NCI-H1417 (cell line): Measurements from ENCODE around the gene FOXK2.

Source experiments
- DNase-seq, 3 experiments: peaks; one replicate each; lab custom pipeline; 2025; lab: John Stamatoyannopoulos, UW

Gene FOXK2

DNA sequence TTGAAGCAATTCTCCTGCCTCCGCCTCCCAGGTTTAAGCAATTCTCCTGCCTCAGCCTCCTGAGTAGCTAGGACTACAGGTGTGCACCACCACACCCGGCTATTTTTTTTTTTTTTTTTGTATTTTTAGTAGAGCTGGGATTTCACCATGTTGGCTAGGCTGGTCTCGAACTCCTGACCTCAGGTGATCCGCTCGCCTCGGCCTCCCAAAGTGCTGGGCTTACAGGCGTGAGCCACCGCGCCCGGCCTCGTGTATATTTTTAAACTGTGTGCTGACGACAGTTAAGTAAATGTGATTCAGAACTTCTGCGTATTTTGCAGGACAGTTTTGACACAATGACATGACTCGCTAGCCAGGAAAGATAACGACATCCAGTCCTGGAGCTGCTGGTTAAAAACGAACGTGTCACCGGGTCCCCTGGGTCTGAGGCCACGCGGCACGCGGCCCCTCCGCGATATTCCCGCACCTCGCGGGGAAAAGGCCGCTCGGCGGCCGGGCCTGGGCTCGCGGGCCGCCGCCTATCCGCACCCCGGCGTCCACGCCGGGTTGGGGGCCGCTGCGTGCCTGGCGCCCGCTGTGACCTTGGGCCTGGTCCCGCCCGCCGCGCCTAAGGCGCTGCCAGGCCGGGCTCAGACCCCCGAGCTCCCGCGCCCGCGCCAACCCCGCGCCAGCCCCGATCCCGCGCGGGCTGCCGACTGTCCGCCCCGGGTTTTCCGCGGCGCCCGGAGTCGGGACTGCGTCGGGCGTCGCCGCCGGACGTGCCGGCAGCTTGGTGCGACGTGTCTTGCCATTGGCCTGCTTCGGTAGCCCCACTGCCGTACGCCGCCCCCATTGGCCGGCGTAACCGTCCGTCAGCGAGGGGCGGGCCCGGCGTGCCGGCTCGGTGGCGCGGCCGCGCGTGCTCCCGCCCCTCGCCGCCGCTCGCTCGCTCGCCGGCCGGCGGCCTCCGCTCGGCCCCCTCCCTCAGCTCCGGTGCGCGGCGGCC, at the start of gene FOXK2:
TSS of gene FOXK2 (plus strand) at position 907 of the 985 bp plus-strand sequence. CDS start 157 bp downstream, outside the sequence.
- peak; percentile 94 to 96 (median 95) for DNase-seq

DNA sequence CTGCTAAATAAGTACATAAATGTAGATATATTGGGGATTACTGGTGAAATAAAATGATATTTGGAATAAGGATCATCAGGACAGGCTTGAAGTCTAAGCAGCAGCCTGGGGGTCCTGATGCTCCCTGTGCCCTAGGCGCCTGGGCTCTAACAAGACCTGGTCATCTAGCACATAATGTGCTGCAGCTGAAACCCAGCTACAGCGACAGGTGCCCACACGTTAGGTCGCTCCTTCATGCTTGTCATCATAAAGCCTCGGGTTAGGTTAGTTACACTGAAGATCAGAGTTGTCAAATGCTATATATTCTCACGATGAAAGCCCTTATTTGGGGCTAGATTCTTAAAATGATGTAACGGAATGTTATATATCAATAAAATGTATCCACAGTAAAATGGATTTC, 49.5 kb upstream of the FOXK2 start:
- no peak for DNase-seq

DNA sequence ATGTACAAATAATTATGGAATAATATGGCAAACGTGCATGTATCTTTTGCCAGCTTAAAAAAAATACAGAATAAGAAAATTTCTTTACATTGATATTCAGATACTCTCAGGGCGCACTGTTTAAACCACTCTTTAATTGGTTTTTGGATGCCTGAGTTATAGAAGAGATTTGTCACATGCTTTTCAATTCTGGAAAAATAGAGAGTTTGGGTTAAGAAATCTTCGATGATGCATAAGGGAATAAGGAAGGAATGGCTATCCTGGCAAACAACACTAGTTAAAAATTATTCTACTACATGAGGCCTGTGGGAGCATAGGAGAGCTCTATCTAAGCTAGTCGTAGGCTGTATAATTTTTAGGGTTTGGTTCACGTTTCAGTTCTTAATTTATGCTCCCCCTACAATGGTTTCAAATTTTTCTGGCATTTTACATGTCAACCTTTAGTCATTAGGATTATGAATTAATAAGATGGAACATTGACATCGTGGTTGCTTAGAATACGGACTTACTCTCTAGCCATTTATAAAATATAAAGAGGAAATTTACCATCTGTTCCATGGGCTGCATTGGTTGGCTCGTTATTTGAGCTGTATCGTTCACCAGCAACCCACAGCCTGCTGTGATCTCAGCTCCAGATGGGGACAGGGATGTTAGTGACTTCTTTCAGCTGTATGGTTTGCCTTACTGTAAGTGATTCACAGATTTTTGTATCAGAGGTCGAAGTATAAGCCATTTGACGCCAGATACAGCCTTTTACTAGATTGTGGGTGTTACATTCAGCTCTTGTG, 45.1 kb upstream of the FOXK2 start:
- no peak for DNase-seq

DNA sequence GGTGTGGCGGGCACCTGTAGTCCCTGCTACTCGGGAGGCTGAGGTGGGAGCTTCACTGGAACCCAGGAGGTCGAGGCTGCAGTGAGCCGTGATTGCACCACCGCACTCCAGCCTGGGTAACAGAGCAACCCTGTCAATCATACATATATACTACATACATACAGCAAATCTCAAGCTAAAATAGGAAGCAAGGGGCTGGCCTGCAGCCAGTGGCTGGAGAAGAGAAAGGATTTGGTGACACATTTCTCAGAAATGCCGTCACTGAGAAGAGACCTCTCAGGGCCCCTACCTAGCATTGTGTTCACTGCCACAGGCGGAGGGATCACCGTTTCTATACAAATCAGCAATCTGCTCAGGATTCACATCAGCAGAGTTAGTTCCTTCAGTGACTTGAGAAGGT, 44.1 kb upstream of the FOXK2 start:
- no peak for DNase-seq

DNA sequence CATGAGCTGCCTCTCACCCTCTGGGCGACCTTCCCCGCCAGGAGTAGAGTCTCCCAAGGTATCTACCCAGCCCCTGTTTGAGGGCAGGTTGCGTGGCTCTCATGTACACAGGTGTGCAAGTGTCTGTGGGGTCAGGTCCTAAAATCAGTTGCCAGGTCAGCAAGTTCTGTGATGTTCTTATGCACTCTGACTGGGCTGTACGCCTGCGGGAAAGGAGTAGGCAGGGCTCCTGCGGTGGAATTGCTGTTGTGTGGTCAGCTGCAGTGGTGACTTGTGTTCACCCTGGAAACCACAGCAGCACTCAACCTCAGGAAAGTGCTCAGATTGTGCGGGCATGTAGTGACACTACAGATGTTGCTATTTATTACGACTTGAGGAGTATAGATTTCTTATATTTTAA, 41.6 kb upstream of the FOXK2 start:
- DNase-seq, result no peak

DNA sequence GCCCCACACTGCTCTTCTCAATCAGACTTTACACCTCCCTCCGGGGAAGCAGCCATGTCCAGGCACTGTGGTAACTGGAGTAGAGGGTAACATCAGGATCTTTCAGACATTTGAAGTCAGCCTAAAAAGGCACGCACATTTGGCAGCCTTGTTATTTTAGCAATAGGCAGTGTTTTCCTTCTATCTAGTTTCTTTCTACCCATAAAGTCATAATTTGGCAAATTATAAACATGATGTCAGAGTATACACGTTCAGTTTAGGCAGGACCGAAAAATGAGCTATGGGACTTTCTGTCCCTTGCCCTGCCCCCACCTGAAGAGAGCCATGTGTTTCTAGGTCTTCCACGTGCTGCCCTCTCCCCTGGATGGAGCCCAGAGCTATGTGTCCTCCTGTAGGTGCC, 39.9 kb upstream of the FOXK2 start:
- no peak for DNase-seq

DNA sequence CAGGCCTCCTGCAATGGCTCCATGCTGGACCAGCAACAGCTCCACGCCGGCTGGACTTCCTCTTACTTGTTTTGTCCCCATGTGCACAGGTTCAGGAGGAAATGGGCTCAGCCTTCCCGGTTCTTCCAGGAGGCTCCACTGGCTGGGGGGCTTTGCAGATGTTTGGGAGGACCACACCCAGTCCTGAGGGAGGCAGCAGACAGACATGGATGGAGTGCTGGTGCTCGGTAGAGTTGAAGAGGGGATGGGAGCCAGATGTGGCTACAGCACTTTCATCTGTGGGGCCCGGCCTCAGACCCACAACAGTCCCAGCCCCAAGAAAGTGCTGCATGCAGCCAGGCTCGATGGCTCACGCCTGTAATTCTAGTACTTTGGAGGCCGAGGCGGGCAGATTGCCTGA, 39.2 kb upstream of the FOXK2 start:
- no peak for DNase-seq

DNA sequence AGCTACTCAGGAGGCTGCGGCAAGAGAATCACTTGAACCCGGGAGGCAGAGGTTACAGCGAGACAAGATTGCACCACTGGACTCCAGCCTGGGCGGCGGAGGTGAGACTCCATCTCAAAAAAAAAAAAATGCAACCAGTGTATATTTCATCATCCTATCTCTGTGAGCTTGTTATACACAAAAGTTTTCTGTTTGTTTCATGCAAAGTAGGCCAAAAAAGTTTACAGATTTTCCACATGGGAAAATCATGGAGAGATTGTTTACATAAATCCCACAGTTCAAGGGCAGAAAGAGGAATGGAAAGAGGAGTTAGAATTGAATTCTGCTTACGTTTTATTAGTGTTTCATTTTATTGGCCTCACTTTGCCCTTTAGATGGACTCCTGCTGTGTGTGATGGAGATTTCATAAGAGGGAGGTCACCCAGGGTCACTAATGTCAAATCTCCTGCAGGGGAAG, 36.3 kb upstream of the FOXK2 start:
- no peak for DNase-seq

DNA sequence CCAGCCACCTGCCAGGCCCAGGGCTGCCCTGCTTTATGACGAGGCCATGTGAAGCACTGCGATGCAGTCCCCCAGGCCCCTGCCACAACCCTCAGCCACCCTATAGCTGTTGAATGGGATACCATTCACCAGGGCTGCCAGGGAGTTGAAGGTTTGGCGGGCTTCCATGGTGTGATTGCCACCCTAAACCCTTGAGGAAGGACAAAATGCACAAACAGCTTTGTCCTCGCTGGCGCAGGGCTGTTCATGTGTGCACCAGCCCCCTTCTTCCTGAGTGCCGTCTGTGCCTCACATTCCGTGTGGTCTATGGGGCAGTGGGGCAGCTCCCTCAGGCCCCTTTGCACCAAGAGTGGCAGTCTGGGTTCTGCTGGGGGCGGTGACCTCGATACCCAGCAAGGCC, 35.7 kb upstream of the FOXK2 start:
- no peak for DNase-seq

DNA sequence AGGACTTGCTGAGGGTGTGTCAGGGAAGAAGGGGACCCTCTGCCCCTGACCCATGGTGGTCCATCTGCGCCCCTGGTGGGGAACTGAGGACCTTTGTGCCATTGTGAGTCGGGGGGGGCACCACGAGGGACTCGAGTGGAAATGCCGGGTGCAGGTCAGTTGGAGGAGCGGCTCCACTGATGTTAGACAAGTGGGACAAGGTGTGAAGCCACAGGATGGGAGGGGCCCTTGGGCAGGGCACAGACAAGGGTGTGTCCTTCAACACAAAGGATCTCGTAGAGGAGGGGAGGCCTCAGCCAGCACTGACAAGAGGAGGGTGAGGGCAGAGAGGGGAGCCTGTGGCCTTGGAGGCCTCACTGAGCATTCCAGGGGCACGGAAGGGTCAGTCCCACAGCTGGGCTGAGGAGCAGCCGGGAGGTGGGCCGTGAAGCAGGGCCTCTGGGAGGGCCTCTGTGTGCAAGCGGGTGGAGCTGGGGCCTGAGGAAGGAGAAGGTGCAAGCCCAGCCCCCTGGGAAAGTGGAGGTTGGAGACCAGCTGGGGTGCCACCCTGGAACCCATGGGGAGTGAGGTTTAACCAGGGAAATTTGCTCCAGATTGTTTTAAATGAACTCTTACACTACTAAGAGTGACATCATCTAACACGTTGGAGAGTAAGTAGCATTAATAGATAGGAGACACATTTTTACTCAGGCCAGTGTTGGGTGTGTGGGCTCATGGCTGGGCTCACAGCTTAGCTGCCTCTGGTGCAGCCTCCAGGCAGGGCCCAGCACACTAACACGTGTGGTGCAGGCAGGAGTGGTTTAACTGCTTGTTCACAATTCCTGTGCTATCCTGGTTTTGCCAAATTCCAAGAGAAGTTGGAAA, 33.1 kb upstream of the FOXK2 start:
- DNase-seq, result no peak

DNA sequence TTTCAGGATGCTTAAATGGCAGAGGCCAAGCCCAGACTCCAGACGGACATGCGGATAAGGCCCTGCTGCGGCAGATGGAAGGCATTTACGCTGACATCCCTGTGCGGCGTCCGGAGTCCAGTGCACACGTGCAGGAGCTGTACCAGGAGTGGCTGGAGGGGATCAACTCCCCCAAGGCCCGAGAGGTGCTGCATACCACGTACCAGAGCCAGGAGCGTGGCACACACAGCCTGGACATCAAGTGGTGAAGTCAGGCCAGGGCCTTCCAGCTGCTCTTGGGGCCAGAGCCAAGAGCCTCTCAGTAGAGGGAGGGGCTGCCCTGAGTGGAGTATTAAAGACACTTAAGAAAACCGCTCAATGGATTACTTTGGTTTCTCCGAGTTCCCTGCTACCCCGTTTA, 31.6 kb upstream of the FOXK2 start:
- no peak for DNase-seq

DNA sequence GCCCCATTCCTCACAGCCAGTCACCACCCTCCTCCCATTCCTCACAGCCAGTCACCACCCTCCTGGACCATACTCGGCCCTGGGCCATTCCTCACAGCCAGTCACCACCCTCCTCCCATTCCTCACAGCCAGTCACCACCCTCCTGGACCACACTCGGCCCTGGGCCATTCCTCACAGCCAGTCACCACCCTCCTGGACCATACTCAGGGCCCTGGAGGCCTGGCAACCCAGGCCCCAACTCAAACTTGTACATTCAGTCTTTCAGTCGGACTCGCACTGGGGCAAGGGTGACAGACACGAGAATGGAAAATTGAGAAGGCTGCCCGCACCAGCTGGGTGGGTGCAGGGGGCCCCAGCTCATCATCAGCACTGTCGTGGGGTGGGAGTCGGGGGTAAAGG, 30.4 kb upstream of the FOXK2 start:
- no peak for DNase-seq

DNA sequence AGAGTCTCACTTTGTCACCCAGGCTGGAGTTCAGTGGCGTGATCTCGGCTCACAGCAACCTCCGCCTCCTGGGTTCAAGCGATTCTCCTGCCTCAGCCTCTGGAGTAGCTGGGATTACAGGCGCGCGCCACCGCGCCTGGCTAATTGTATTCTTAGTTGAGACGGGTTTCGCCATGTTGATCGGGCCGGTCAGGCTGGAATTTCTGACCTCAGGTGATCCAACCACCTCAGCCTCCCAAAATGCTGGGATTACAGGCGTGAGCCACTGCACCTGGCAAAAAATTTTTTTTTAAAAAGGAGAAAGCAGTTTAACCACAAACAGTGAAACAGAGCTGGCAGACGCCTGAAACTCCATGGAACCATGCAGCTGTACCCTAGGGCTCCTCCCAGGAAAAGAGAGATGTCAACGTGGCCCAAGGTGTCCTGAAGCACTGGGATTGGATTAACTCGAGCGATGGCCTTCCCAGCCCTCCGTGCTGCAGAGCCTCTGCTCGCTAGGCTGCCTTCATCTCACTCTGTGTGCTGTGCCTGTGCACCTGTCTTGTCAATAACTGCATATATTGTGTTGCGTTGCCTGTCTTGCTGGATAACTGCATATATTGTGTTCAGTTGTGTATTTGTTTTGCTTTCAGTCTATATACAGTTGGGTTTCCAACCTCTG, 29.6 kb upstream of the FOXK2 start:
- DNase-seq, result no peak

DNA sequence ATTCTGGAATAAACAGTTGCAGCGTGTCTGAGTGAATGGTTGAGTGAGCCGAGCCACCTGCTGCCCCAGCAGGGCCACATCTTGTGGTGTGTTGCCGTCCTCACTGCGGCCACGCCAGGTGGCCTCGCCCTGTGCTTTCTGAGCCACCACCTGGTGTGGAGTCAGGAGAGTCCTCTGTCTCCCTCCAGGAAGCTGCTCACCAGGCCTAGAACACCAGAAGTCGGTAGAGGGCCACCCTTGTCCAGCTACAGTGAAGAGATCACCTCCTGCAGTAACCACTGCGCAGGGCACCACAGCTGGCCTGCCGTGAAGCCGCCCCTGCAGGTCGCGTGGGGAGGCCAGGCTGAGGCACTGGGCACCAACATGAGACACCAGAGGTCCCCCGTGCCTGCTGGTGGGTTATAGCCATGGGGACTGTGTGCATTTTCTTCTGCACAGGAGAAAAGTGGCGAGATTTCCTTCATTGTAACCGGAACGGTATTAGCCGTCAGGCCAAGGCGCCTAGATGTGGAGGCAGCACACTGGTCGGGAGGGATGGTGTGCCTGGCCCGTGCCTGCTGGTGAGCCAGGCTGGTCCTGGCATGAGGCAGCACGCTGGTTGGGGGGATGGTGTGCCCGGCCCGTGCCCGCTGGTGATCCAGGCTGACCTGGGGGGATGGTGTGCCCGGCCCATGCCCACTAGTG, 28.9 kb upstream of the FOXK2 start:
- DNase-seq, result peak; percentile 76 to 90 (median 77)

DNA sequence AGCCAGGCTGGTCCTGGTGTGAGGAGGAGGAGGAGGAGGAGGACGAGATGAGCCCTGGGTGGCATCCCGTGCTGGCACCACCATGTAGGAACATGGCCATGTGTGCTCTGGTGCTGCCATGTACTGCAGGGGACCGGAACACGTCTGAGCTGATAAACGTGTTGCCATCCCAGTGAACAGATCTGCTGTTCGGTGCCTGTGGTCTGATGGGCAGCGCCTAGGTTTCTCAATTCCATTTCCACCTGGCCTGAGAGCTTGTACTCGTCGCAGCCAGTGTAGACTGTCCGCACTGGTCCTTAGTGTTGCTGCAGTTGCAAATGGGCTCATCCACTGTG, 28.4 kb upstream of the FOXK2 start:
- DNase-seq, result no peak

DNA sequence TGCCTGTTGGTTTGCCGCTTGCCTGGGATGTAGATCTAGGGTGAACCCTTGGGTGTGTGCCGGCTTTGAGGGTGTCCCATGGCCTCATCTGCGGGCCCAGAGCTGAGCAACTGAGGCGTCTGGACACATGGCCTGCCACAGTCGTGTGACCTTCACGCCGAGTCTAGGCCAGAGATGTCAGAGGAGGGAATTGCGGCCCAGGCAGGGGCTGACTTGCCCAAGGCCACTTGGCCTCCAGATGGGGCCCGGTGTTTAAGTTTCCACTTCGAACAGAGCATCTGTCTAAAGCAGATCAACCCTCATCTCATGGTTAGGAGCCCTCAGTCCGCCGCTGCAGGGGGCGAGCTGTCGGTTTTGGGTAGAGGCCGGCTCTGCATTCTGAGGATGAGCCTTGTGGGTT, 28.0 kb upstream of the FOXK2 start:
- no peak for DNase-seq

DNA sequence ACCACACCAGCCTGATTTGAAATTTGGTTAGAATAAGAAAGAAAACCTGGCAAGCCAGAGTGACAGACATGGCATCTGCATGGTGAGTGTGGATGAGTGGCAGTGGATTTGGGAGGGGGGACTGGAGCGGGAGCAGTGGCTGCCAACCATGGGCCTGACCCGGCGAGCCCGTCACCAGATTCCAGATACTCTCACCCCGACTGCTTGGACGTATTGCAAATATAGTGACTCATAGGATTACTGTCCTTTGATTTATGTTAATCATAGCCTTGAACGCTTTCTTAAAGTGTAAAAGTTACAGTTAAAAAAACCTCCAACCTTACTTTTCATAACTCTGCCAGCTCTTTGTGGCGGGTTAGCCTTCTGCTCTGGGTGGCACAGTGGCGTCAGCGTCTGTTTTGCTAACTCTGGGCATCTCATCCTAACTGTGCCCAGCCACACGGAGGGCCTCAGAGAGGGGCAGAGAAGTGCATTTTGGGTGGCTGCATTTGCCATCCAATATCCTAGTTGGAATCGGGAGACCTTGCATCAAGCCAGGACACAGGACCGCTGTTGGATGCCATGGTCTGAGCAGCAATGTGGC, 26.8 kb upstream of the FOXK2 start:
- no peak for DNase-seq

DNA sequence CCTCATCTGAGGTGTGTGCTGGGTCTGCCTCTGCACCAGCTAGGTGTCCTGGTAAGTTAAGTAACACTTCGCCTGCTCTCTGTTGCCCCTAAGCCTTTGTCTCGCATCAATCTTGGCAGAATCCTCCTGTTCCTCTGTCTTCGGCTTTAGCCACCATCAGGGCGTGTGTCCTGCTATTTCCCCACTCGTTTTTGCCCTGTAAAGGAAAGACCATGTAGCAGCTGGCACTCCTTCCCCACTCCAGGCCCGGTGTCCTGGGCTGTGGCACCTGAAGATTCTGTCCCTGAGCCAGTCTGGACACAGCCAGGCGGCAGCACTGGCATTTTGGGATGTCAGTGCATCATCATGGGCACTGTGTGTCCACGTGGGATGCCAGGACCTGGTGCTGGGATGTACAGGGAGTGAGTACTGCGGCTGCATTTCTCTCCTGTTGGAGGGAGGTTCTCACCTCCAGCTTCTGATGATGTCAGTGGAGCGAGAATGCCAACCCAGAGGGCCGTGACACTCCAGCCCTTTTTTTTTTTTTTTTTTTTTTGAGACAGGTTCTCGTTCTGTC, 26.2 kb upstream of the FOXK2 start:
- no peak for DNase-seq

DNA sequence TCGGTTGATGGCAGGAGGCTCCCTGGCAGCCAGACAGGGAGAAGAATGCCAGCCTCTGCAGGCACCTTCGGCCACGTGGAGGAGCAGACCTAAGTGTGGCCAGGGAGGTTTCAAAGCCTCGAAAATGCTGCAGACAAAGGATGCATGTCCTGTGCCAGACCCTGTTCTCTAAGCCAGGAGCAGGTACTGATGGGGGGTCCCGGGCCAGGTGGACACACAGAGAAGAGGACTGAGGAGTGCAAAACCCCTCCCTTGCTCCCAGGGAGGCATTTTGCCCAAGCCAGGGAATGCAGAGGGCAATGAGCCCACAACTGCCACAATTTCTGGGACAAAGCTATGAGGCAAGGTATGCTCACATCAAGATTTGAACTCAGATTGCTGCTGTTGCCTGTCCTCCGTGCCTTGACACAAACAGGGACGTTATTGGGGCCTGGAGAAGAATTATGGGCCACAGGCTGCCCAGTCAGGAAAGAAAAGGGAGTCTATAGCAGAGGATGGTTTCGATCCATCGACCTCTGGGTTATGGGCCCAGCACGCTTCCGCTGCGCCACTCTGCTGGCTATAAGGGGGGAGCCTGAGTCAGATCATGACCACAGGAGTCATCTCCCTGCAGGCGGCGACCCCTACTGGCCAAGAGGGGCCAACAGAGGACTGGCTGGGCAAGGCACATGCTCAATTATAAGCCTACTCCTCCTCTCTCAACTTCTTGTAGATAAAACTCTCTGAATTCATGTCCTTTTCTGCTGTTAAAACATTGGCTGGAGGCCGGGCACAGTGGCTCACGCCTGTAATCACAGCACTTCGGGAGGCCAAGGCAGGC, 25.1 kb upstream of the FOXK2 start:
- DNase-seq, result peak; percentile 53 to 84 (median 57)
